ENCODE measurements around the gene AP1S1. TPM values are rescaled to one million over a fixed set of nuclear protein-coding genes. Genes with fewer than 3 reads are reported as not detected.
A peak's percentile ranks its signal among the peaks of the same experiment; 100 is the strongest.
"Not testable (repeated sequence)": the region's sequence is repeated elsewhere in the genome, so short reads cannot be mapped to it uniquely, and the experiment has no call there.

AP1S1 gene
- total RNA-seq, 1 donor from 2014 or later, result 90.1 TPM

DNA sequence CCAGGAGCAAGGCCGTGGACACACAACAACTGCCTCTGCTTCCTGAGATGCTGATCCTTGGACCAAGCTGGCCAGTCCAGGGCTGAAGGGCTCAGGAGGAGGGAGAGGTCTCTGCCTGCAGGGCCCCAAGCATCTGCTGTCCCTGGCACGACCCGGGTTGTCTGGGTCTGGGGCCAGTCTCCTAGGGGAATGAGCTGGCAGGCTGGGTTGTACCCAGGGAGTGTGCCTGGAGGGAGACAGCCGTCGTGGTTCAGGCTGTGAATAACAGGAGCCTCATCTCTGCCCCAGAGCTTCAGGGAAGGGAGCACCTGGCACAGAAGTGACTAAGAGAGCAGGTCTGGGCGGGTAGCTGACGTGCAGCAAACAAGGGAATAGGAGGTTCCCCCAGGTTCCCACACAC is 45.3 kb upstream of the AP1S1 start:
- H3K4me1 Mint-ChIP-seq, result peaks cover 4% of the 10 kb centered on the region
- H3K27ac Mint-ChIP-seq (ENCODE audit: unreplicated experiment), result no peak overlapping the region
- no peak for DNase-seq (ENCODE audit: low read depth, low spot score)
- no peaks in the 10 kb centered on the region for H3K9me3 Mint-ChIP-seq
- H3K4me3 Mint-ChIP-seq, result no peak overlapping the region
- TF ChIP-seq, protein P1, sequence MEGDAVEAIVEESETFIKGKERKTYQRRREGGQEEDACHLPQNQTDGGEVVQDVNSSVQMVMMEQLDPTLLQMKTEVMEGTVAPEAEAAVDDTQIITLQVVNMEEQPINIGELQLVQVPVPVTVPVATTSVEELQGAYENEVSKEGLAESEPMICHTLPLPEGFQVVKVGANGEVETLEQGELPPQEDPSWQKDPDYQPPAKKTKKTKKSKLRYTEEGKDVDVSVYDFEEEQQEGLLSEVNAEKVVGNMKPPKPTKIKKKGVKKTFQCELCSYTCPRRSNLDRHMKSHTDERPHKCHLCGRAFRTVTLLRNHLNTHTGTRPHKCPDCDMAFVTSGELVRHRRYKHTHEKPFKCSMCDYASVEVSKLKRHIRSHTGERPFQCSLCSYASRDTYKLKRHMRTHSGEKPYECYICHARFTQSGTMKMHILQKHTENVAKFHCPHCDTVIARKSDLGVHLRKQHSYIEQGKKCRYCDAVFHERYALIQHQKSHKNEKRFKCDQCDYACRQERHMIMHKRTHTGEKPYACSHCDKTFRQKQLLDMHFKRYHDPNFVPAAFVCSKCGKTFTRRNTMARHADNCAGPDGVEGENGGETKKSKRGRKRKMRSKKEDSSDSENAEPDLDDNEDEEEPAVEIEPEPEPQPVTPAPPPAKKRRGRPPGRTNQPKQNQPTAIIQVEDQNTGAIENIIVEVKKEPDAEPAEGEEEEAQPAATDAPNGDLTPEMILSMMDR (conservative IDR thresholded peaks at IDR 0.05), result no peak
- no peaks in the 10 kb centered on the region for H3K27me3 Mint-ChIP-seq (ENCODE audit: low read depth)
- no peaks in the 10 kb centered on the region for H3K36me3 Mint-ChIP-seq (ENCODE audit: low read depth)

DNA sequence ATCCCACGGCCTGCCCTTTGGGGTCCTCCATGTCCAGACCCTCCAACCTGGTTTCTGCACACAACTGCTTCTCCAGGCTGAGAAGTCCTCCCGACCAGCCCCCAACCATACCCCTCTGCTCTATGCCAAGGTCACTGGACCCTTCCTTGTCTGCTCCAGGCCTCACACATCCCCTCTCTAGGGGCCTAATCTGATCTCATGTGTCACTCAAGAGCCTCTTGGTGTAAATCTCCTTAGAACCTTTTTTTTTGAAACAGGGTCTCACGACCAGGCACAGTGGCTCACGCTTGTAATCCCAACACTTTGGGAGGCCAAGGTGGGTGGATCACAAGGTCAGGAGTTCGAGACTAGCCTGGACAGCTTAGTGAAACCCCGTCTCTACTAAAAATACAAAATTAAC is 44.9 kb upstream of the AP1S1 start:
- DNase-seq (ENCODE audit: low read depth, low spot score), result no peak
- H3K9me3 Mint-ChIP-seq, result no peaks in the 10 kb centered on the region
- H3K27me3 Mint-ChIP-seq (ENCODE audit: low read depth), result no peaks in the 10 kb centered on the region
- peaks cover 4% of the 10 kb centered on the region for H3K4me1 Mint-ChIP-seq
- TF ChIP-seq, protein P1 (conservative IDR thresholded peaks at IDR 0.05), result no peak
- H3K27ac Mint-ChIP-seq (ENCODE audit: unreplicated experiment), result no peak overlapping the region
- no peak overlapping the region for H3K4me3 Mint-ChIP-seq
- no peaks in the 10 kb centered on the region for H3K36me3 Mint-ChIP-seq (ENCODE audit: low read depth)

DNA sequence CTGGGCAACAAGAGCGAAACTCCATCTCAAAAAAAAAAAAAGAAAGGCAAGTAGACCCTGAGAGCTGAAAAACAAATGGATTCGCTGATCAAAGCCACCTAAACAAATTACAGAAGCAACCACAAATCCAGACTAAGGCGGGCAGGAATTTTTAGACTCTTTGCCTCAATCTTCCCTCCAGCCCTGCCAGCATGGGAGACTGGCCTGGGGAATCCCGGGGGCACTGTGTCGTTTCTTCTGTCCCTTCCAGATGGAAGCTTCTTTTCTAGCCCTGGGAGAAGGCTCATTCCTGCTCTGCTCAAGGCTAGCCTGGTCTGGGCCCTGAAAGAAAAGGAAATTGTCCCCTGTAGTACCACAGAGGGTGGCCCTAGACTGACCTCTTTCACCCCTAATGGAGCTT is 43.0 kb upstream of the AP1S1 start:
- Mint-ChIP-seq H3K4me1 (peaks cover 4% of the 10 kb centered on the region), H3K27ac (ENCODE audit: unreplicated experiment) (peak overlapping the region; percentile 19), H3K4me3 (no peak overlapping the region), H3K27me3 (ENCODE audit: low read depth) (no peaks in the 10 kb centered on the region), H3K36me3 (ENCODE audit: low read depth) (no peaks in the 10 kb centered on the region), H3K9me3 (no peaks in the 10 kb centered on the region)
- TF ChIP-seq, protein P1 (conservative IDR thresholded peaks at IDR 0.05), result no peak
- DNase-seq (ENCODE audit: low read depth, low spot score), result no peak

DNA sequence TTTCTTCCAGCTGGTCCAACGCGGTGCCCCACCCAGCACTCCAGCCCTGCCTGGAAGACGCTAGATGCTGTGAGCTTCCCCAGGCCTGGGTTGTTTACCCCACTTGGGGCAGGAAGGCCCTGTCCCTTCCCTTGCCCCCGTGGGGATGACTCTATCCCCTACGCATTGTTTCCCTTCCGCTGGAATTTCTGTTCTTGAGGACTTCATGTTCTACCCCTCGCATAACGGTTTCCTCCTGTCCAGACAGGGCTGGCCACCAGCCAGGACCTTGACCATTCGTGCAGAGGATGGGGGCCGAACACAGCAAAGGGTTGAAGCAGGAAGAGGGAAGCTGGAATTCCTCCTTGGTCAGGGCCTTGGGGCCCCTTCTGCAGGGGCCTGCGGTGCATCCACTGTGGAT is 42.0 kb upstream of the AP1S1 start:
- Mint-ChIP-seq H3K9me3 (no peaks in the 10 kb centered on the region), H3K36me3 (ENCODE audit: low read depth) (no peaks in the 10 kb centered on the region), H3K4me1 (peaks cover 4% of the 10 kb centered on the region), H3K4me3 (no peak overlapping the region), H3K27ac (ENCODE audit: unreplicated experiment) (no peak overlapping the region), H3K27me3 (ENCODE audit: low read depth) (no peaks in the 10 kb centered on the region)
- TF ChIP-seq, protein P1 (conservative IDR thresholded peaks at IDR 0.05), result no peak
- no peak for DNase-seq (ENCODE audit: low read depth, low spot score)

DNA sequence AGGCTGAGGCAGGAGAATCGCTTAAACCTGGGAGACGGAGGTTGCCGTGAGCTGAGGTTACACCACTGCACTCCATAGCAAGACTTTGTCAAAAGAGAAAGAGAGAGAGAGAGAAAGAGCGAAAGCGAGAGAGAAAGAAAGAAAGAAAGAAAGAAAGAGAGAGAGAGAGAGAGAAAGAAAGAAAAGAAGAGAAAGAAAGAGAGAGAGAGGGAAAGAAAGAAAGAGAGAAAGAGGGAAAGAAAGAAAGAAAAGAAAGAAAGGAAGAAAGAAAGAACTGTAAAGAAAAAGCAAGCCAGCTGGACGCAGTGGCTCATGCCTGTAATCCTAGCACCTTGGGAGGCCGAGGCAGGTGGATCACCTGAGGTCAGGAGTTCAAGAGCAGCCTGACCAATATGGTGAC is 41.1 kb upstream of the AP1S1 start:
- H3K9me3 Mint-ChIP-seq; DNase-seq (ENCODE audit: low read depth, low spot score); H3K27ac Mint-ChIP-seq (ENCODE audit: unreplicated experiment); H3K4me1 Mint-ChIP-seq; H3K36me3 Mint-ChIP-seq (ENCODE audit: low read depth); H3K4me3 Mint-ChIP-seq; H3K27me3 Mint-ChIP-seq (ENCODE audit: low read depth): not testable (repeated sequence)

DNA sequence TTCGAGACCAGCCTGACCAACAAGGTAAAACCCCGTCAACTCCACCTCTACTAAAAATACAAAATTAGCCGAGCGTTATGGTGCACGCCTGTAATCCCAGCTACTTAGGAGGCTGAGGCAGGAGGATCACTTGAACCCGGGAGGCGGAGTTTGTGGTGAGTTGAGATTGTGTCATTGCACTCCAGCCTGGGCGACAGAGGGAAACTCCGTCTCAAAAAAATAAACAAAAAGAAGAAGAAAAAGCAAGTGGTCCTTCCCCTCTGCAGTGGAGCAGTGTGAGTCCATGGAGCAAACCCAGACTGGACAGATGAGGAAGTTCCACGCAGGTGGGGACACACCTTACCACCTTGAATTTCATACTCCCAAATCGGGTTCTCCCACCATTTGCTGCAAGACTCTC is 40.4 kb upstream of the AP1S1 start:
- Mint-ChIP-seq H3K9me3 (no peaks in the 10 kb centered on the region), H3K4me1 (no peaks in the 10 kb centered on the region), H3K27me3 (ENCODE audit: low read depth) (no peaks in the 10 kb centered on the region), H3K36me3 (ENCODE audit: low read depth) (no peaks in the 10 kb centered on the region), H3K27ac (ENCODE audit: unreplicated experiment) (no peak overlapping the region), H3K4me3 (no peak overlapping the region)
- DNase-seq (ENCODE audit: low read depth, low spot score), result no peak
- TF ChIP-seq, protein P1 (conservative IDR thresholded peaks at IDR 0.05), result no peak
